Heart right ventricle (tissue), 16 donors: ENCODE measurements around the gene ALKBH1. TPM values are rescaled to one million over a fixed set of nuclear protein-coding genes. Genes with fewer than 3 reads are reported as not detected.

ENCODE experiments used
- ATAC-seq, 8 donors: fragments of 200-7000 bp; cut with Tn5 transposase; one replicate each; pipeline ENCODE4 v1.9.1; 2020; ENCODE audit warnings: mild to moderate bottlenecking in 8 of 8, moderate library complexity in 8 of 8, moderate number of reproducible peaks in 1 of 8
- DNase-seq, 2 donors: peaks; one replicate each; pipeline ENCODE4 v3.0.0-alpha.2; 2020
- H3K27ac ChIP-seq, 10 donors: fragments of 200-600 bp; sonication (generic) in 2 of 10; one replicate each; pipeline versions ENCODE4 v1.5.0 to v1.8.0; 2020 to 2022; ENCODE audit warnings: mild to moderate bottlenecking in 3 of 10
- H3K27me3 ChIP-seq, 7 donors: fragments of 200-600 bp; one replicate each; pipeline ENCODE4 v1.8.0; 2021 to 2022; ENCODE audit warnings: mild to moderate bottlenecking in 2 of 7
- H3K36me3 ChIP-seq, 9 donors: fragments of 200-600 bp; sonication (generic) in 1 of 9; one replicate each; pipeline versions ENCODE4 v1.5.0 to v1.8.0; 2020 to 2022; ENCODE audit warnings: mild to moderate bottlenecking in 2 of 9
- H3K4me1 ChIP-seq, 9 donors: fragments of 200-600 bp; sonication (generic) in 1 of 9; one replicate each; pipeline versions ENCODE4 v1.5.0 to v1.8.0; 2020 to 2022; ENCODE audit warnings: mild to moderate bottlenecking in 4 of 9
- H3K4me3 ChIP-seq, 10 donors: fragments of 200-600 bp; sonication (generic) in 2 of 10; one replicate each; pipeline versions ENCODE4 v1.5.0 to v1.8.0; 2020 to 2022; ENCODE audit warnings: mild to moderate bottlenecking in 7 of 10, moderate library complexity in 2 of 10
- H3K9me3 ChIP-seq, 11 donors: fragments of 200-600 bp in 10 of 11; sonication (generic) in 2 of 11; one replicate each; pipeline versions ENCODE4 v1.5.0 to v1.8.0; 2013 to 2022; ENCODE audit warnings: mild to moderate bottlenecking in 2 of 11, control low read depth in 1 of 11, moderate library complexity in 1 of 11
- WGBS, 2 donors: extraction: QIAGEN DNeasy Blood & Tissue Kit; methylation state at CpG; one replicate each; pipeline ENCODE4 v1.1.7; 2013; ENCODE audit warnings: inconsistent platforms in 1 of 2; 5-methylcytosine and 5-hydroxymethylcytosine counted together
- intact Hi-C, 10 donors: fragments of 100-400 bp; cut with DNase I; formaldehyde crosslinking; loops; one replicate each; pipeline versions ENCODE4 v1.11.1 to v1.14.2; 2022
- polyA plus RNA-seq, 2 donors: library from polyadenylated mRNA; stranded (reverse); fragments of 200-250 nt; gene quantifications; one replicate each; pipeline ENCODE4 v1.2.3, GENCODE V29; 2013
- total RNA-seq, 10 donors: library from RNA; stranded (reverse); fragmentation: NEBNext Ultra II Directional in 3 of 10; extraction: Animal tissue kit (Norgen Biotek cat#: 25700) in 3 of 10; gene quantifications; one replicate each; pipeline versions ENCODE4 v1.2.1 to v1.2.4, GENCODE V29; 2021 to 2023
- TF ChIP-seq, protein P1 (sequence below), 9 donors: fragments of 200-600 bp; sonication (generic) in 2 of 9; IDR thresholded peaks; one replicate each; pipeline versions ENCODE4 v1.5.0 to v1.8.0; 2021 to 2022; ENCODE audit warnings: antibody characterized with exemption in 9 of 9, mild to moderate bottlenecking in 5 of 9, moderate library complexity in 1 of 9
- donor health status: Arrhythmogenic right ventricular cardiomyopathy.
- donor health status: ischemic (EF 13 %, LVEDD 7.1; RV severe dilation, severe dysfunction).
- donor health status: healthy with polysubstance abuse.
- donor health status: DM: no; HTN: yes; CAD: no.
- donor health status: DM: no; HTN: no; CAD: no.
- donor health status: ischemic (EF 25% LVEDD 6.9; RV normal size, moderate dysfunction).
- donor health status: ischemic (EF 25% LVEDD 5.7; RV mildly dilated, moderate dysfunction).
- donor health status: healthy.
- donor health status: DM: yes; HTN: yes; CAD: no.
- donor health status: Ischemic cardiomyopathy.
- donor health status: ischemic (EF 35%, LVEDD 5.7; RV mildly dilated, moderate dysfunction).
- donor health status: nonischemic (EF 11% LVEDD 7.7; RV severe dilation, severe dysfunction).
- donor health status: DM: yes; HTN: yes; CAD: no.
- donor health status: PGD.
- donor health status: ischemic (EF 29% LVEDD 5.4; RV normal size, mild dysfunction).
- donor health status: nonischemic (EF 23%, LVEDD 6.1; RV moderate dilation, normal function).

ALKBH1 gene
- total and polyA plus RNA-seq, 12 donors = 3.9 to 12.9 (median 11.3) TPM

DNA sequence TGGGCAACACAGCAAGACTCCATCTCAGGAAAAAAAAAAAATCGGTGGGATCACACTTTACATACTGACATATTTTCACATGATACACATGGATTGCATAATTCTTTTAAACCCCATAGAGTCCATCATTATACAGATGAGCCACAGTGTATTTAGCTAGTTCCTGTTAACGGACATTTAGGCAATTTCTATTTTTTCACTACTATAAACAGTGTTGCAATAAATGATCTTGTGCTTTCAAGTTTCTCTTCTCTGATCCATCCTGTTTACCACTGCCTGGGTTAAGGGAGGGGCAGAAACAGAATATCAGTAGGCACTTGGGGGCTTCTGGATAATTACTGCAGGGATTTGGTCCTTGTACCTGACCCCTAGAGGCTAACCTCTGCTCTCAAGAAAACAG, 48.0 kb downstream of the ALKBH1 start:
- no peaks in the 10 kb centered on the region for H3K36me3 ChIP-seq
- DNase-seq (no peak), ATAC-seq (peak in 1 of 8 donors; percentile 34)
- H3K4me1 ChIP-seq = peaks cover 0 to 38% (median 3%) of the 10 kb centered on the region in 9 donors
- H3K27ac ChIP-seq = peak overlapping the region in 1 of 10 donors; percentile 79
- no peak overlapping the region for H3K4me3 ChIP-seq
- TF ChIP-seq, protein P1, sequence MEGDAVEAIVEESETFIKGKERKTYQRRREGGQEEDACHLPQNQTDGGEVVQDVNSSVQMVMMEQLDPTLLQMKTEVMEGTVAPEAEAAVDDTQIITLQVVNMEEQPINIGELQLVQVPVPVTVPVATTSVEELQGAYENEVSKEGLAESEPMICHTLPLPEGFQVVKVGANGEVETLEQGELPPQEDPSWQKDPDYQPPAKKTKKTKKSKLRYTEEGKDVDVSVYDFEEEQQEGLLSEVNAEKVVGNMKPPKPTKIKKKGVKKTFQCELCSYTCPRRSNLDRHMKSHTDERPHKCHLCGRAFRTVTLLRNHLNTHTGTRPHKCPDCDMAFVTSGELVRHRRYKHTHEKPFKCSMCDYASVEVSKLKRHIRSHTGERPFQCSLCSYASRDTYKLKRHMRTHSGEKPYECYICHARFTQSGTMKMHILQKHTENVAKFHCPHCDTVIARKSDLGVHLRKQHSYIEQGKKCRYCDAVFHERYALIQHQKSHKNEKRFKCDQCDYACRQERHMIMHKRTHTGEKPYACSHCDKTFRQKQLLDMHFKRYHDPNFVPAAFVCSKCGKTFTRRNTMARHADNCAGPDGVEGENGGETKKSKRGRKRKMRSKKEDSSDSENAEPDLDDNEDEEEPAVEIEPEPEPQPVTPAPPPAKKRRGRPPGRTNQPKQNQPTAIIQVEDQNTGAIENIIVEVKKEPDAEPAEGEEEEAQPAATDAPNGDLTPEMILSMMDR (IDR thresholded peaks at IDR 0.05) = no peak
- peaks cover 0 to 6% (median 0%) of the 10 kb centered on the region in 7 donors for H3K27me3 ChIP-seq
- intact Hi-C loops = loop anchor here in 7 of 10 donors (5.0 to 10.0 kb wide), 6 partner anchors 42 to 915 kb away; partner anchors contain the start of genes ALKBH1 (in 2 of the 7), SLIRP (in 2 of the 7) and ADCK1 (in 1 of the 7)
- no peaks in the 10 kb centered on the region for H3K9me3 ChIP-seq
- WGBS, 2 donors = 80 to 84% methylated on average over 2 of the region's 2 CpGs

DNA sequence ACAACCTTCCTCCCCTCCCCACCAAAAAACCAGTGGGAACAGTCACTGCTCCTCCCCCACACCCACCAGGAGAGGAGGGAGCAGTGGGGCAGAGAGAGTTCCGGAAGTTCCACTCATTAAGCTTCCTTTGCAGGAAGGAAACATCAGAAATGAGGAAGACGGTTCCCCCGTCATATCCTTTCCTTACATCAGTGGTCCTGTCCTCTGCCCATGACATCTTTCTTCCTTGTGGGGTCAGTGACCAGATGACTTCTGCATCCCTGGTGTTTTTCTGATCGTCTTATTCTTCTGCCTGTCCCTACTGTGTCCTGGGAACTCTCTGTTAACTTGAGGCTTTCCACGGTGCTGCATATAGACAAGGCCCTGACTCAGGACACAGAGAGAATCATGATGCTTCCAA, 50.5 kb downstream of the ALKBH1 start:
- Histone ChIP-seq H3K4me3 (no peak overlapping the region), H3K36me3 (no peaks in the 10 kb centered on the region), H3K27ac (peak overlapping the region in 7 of 10 donors; percentile 20 to 75 (median 59)), H3K9me3 (no peaks in the 10 kb centered on the region), H3K4me1 (peaks cover 0 to 44% (median 3%) of the 10 kb centered on the region in 9 donors), H3K27me3 (peaks cover 0 to 6% (median 0%) of the 10 kb centered on the region in 7 donors)
- DNase-seq (peak in 1 of 2 donors; percentile 17), ATAC-seq (peak in 7 of 8 donors; percentile 37 to 90 (median 61))
- intact Hi-C loops = loop anchor here in 7 of 10 donors (5.0 to 10.0 kb wide), 6 partner anchors 45 to 918 kb away; partner anchors contain the start of genes ALKBH1 (in 2 of the 7), SLIRP (in 2 of the 7) and ADCK1 (in 1 of the 7)
- TF ChIP-seq, protein P1 (IDR thresholded peaks at IDR 0.05) = no peak
- 49 to 53% methylated on average over 5 of the region's 5 CpGs for whole genome bisulfite sequencing, 2 donors

DNA sequence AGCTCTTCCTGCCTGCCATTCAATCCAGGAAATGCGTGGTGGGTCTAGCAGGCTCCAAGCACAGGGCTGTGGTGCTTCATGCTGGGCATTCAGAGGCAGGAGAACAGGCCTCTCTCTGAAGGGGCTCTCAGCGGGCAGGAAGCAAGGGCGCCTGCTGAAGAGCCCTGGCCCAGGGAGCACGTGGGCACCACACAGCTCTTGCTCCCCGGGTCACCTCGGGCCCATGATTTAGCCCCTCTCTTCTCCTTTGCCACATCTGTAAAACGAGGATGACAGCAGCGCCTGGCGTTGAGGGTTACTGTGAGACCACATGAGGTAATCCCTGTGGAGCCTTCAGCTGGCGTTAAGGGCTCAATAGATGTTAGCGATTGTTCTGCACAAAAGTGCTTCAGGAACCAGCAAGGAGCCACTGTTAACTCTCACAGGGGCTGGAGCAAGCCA, 53.8 kb downstream of the ALKBH1 start:
- Histone ChIP-seq H3K27ac (peak overlapping the region in 1 of 10 donors; percentile 1), H3K4me1 (peaks cover 0 to 27% (median 3%) of the 10 kb centered on the region in 9 donors), H3K4me3 (no peak overlapping the region), H3K9me3 (no peaks in the 10 kb centered on the region), H3K27me3 (no peaks in the 10 kb centered on the region), H3K36me3 (no peaks in the 10 kb centered on the region)
- 73 to 74% methylated on average over 11 of the region's 11 CpGs for WGBS, 2 donors
- ATAC-seq (no peak), DNase-seq (no peak)
- intact Hi-C loops = loop anchor here in 6 of 10 donors (2.0 to 10.0 kb wide), 6 partner anchors 51 to 921 kb away; partner anchors contain the start of genes ALKBH1 (in 2 of the 6), SLIRP (in 2 of the 6) and ADCK1 (in 1 of the 6)
- TF ChIP-seq, protein P1 (IDR thresholded peaks at IDR 0.05) = no peak

DNA sequence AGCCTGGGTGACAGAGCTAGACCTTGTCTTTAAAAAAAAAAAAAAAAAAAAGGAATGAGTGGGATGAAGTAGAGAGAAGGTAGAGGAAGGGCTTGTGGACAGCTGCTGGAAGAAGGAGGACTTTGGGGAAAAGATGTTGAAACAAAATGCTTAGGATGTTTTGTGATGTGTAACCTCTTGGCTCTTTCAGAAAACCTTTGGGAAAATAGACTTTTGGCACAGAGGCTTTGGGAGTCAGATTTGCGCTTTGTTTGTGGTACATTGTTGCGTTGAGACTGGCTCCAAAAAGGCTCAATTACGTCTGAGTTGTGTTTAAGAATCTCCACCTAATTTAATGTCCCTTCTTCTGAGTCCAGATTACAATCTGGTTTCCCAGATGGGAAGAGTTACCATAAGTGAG, 58.5 kb downstream of the ALKBH1 start:
- Histone ChIP-seq H3K4me3 (no peak overlapping the region), H3K4me1 (peaks cover 0 to 6% (median 0%) of the 10 kb centered on the region in 9 donors), H3K27ac (no peak overlapping the region), H3K9me3 (peaks cover 0 to 5% (median 0%) of the 10 kb centered on the region in 11 donors), H3K27me3 (no peaks in the 10 kb centered on the region), H3K36me3 (no peaks in the 10 kb centered on the region)
- intact Hi-C loops = no loop called here
- no peak for ATAC-seq
- TF ChIP-seq, protein P1 (IDR thresholded peaks at IDR 0.05) = no peak
- WGBS, 2 donors = 88 to 92% methylated on average over 3 of the region's 3 CpGs
- no peak for DNase-seq
